ENCODE data around the gene STAG2. TPM values are rescaled to one million over a fixed set of nuclear protein-coding genes. Genes with fewer than 3 reads are reported as not detected.
"Not testable (repeated sequence)": the region's sequence is repeated elsewhere in the genome, so short reads cannot be mapped to it uniquely, and the experiment has no call there.

Gene STAG2
- total and polyA plus RNA-seq, 8 donors: 11.1 to 175 (median 26.1) TPM

DNA sequence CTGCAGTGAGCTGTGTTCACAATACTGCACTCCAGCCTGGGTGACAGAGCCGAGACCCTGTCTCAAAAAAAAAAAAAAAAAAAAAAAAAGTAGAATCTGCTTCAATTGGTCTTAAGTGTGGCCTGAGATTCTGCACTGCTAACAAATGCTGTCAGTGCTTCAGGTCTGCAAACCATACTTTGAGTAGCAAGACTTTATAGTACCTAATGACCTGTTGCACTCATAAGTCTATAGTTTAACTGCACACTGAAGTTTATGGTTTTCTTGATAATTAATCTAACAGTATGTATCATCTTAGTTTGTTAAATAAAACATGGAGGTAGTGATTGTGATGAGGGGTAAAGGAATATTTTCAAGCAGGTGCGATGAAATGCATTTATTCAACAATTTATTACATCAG lies 135.6 kb downstream of the STAG2 start:
- no peak overlapping the region for H3K27ac ChIP-seq
- H3K27me3 ChIP-seq: no peaks in the 10 kb centered on the region
- H3K4me1 ChIP-seq: no peaks in the 10 kb centered on the region
- TF ChIP-seq POLR2AphosphoS5 (IDR thresholded peaks at IDR 0.05): no peak
- TF ChIP-seq, protein P1, sequence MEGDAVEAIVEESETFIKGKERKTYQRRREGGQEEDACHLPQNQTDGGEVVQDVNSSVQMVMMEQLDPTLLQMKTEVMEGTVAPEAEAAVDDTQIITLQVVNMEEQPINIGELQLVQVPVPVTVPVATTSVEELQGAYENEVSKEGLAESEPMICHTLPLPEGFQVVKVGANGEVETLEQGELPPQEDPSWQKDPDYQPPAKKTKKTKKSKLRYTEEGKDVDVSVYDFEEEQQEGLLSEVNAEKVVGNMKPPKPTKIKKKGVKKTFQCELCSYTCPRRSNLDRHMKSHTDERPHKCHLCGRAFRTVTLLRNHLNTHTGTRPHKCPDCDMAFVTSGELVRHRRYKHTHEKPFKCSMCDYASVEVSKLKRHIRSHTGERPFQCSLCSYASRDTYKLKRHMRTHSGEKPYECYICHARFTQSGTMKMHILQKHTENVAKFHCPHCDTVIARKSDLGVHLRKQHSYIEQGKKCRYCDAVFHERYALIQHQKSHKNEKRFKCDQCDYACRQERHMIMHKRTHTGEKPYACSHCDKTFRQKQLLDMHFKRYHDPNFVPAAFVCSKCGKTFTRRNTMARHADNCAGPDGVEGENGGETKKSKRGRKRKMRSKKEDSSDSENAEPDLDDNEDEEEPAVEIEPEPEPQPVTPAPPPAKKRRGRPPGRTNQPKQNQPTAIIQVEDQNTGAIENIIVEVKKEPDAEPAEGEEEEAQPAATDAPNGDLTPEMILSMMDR (IDR thresholded peaks at IDR 0.05): no peak
- no peak for TF ChIP-seq EP300 (IDR thresholded peaks at IDR 0.05)
- no peak for TF ChIP-seq POLR2A (IDR thresholded peaks at IDR 0.05)
- no peaks in the 10 kb centered on the region for H3K9me3 ChIP-seq
- no peak overlapping the region for H3K4me3 ChIP-seq
- 65 to 100% (median 76%) methylated on average over 1 to 2 of the region's 2 CpGs for WGBS, 5 donors
- peaks cover 0 to 40% (median 21%) of the 10 kb centered on the region in 4 donors for H3K36me3 ChIP-seq
- intact Hi-C loops (cut with DNase I; ENCODE audit: low total_unique reads): no loop called here
- DNase-seq: no peak

DNA sequence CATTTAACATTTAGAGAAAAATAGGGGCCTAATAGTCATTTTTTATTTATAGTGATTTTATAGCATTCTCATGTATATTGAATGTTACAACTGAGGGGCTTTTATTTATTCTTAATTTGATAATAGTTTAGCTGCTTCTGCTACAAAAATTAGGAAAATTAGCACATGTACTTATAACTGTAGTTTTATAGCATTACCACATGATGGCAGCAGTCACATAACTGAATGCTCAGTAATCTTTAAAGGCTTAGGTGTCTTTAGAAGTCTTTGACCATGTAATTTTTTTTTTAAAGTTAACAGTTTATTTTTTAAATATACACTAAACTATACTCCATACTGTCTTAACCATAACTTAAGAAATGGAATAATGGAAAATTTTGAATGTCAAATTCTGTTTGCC lies 136.6 kb downstream of the STAG2 start:
- peaks cover 0 to 32% (median 20%) of the 10 kb centered on the region in 4 donors for H3K36me3 ChIP-seq

DNA sequence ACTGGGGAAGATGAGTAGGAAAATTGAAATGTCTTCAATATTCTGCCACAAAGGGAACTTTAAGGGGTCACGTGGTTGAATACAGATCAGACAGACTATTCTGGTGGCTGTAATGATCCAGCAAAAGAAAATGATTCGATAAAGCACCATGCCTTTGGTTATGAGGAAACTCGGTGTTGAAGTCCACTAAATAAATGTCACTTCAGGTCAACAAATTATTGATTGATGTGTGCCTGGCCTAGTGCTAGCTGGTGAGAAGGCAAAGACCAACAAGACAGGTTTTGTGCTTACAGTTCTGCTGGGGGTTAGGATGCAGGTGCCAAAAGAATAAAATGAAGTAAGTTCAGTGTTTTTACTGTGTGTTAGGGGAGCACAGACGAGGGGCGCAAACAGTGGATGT lies 142.5 kb downstream of the STAG2 start:
- H3K4me1 ChIP-seq: no peaks in the 10 kb centered on the region
- no peaks in the 10 kb centered on the region for H3K27me3 ChIP-seq
- intact Hi-C loops (cut with DNase I; ENCODE audit: low total_unique reads): no loop called here
- no peak overlapping the region for H3K27ac ChIP-seq
- peaks cover 0 to 7% (median 2%) of the 10 kb centered on the region in 4 donors for H3K36me3 ChIP-seq
- H3K9me3 ChIP-seq: no peaks in the 10 kb centered on the region
- 83 to 100% (median 96%) methylated on average over 5 of the region's 5 CpGs for WGBS, 5 donors
- no peak overlapping the region for H3K4me3 ChIP-seq
- TF ChIP-seq EP300 (IDR thresholded peaks at IDR 0.05): no peak
- no peak for TF ChIP-seq POLR2AphosphoS5 (IDR thresholded peaks at IDR 0.05)
- TF ChIP-seq POLR2A (IDR thresholded peaks at IDR 0.05): no peak
- TF ChIP-seq, protein P1 (IDR thresholded peaks at IDR 0.05): no peak
- DNase-seq: no peak

More for the DNA sequence above, 136.6 kb downstream of the STAG2 start:
- Histone ChIP-seq H3K9me3 (no peaks in the 10 kb centered on the region), H3K27ac (no peak overlapping the region), H3K27me3 (no peaks in the 10 kb centered on the region), H3K4me3 (no peak overlapping the region), H3K4me1 (no peaks in the 10 kb centered on the region)
- peak in 1 of 2 donors; percentile 62 for DNase-seq
- intact Hi-C loops (cut with DNase I; ENCODE audit: low total_unique reads): no loop called here
- TF ChIP-seq POLR2A (IDR thresholded peaks at IDR 0.05): no peak
- TF ChIP-seq, protein P1 (IDR thresholded peaks at IDR 0.05): peak in 5 of 7 experiments; percentile 8 to 37 (median 31)
- TF ChIP-seq POLR2AphosphoS5 (IDR thresholded peaks at IDR 0.05): no peak
- TF ChIP-seq EP300 (IDR thresholded peaks at IDR 0.05): no peak

DNA sequence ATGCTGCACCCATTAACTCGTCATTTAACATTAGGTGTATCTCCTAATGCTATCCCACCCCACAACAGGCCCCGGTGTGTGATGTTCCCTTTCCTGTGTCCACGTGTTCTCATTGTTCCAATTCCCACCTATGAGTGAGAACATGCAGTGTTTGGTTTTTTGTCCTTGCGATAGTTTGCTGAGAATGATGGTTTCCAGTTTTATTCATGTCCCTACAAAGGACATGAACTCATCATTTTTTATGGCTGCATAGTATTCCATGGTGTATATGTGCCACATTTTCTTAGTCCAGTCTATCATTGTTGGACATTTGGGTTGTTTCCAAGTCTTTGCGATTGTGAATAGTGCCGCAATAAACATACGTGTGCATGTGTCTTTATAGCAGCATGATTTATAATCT lies 143.0 kb downstream of the STAG2 start:
- H3K4me1 ChIP-seq; DNase-seq; H3K27ac ChIP-seq; H3K9me3 ChIP-seq; H3K36me3 ChIP-seq; H3K4me3 ChIP-seq; H3K27me3 ChIP-seq; intact Hi-C loops (cut with DNase I; ENCODE audit: low total_unique reads): not testable (repeated sequence)
- 81 to 98% (median 91%) methylated on average over 7 of the region's 7 CpGs for WGBS, 5 donors

DNA sequence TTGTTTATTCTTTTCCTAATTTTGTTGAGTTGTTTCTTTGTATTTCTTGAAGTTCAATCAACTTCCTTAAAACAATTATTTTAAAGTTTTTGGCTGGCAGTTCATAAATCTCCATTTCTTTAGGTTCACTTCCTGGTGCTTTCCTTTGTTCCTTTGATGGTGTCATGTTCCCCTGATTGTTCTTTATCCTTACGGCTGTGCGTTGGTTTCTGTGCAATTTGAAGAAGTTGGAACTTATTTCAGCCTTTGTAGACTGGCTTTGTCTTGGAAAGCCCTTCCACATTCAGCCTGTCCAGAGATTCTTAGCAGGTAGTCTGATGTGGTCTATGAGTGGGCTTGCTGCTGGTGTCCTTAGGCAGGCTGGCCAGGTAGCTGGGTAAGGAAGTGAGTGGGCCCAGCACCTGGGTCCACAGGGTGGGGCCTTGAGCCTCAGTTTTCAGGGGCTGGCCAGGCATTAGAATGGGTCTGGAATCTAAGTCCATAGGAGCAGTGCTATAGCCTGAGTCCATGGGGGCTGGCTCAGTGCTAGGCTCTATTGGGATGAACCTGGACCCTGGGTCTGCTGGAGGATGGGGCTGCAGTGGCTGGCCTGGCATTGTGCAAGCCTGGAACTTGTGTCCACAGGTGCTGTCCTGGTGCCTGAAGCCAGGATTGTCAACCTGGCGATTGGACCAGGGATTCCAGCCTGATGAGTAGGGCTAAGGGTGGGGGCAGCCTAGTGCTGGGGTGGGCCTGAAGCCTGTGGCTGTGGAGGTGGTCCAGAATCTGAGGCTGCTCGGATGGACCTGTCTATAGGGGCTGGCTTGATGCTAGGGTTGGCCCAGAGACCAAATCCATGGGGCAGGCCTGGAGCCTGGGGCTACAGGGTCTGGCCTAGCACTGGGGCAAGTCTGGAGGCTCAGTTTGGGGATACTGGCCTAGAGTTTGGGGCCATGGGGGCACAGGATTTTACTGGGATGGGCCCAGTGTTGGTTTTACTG lies 152.4 kb downstream of the STAG2 start:
- H3K27me3 ChIP-seq: no peaks in the 10 kb centered on the region
- WGBS, 5 donors: 53 to 87% (median 63%) methylated on average over 3 to 4 of the region's 4 CpGs
- no peaks in the 10 kb centered on the region for H3K36me3 ChIP-seq
- H3K4me1 ChIP-seq: no peaks in the 10 kb centered on the region
- DNase-seq: no peak
- H3K27ac ChIP-seq: no peak overlapping the region
- H3K4me3 ChIP-seq: no peak overlapping the region
- intact Hi-C loops (cut with DNase I; ENCODE audit: low total_unique reads): no loop called here
- peaks cover 0 to 10% (median 3%) of the 10 kb centered on the region in 4 donors for H3K9me3 ChIP-seq
- TF ChIP-seq POLR2AphosphoS5 (IDR thresholded peaks at IDR 0.05): no peak
- TF ChIP-seq, protein P1 (IDR thresholded peaks at IDR 0.05): no peak

All from stomach (tissue), 9 donors.